ENCODE results near the gene VWF. TPM values are rescaled to one million over a fixed set of nuclear protein-coding genes. Genes with fewer than 3 reads are reported as not detected.
A peak's percentile ranks its signal among the peaks of the same experiment; 100 is the strongest.

The VWF gene
- total RNA-seq, 4 donors from 2014 or later, result 78.8 to 118 (median 101) TPM

DNA sequence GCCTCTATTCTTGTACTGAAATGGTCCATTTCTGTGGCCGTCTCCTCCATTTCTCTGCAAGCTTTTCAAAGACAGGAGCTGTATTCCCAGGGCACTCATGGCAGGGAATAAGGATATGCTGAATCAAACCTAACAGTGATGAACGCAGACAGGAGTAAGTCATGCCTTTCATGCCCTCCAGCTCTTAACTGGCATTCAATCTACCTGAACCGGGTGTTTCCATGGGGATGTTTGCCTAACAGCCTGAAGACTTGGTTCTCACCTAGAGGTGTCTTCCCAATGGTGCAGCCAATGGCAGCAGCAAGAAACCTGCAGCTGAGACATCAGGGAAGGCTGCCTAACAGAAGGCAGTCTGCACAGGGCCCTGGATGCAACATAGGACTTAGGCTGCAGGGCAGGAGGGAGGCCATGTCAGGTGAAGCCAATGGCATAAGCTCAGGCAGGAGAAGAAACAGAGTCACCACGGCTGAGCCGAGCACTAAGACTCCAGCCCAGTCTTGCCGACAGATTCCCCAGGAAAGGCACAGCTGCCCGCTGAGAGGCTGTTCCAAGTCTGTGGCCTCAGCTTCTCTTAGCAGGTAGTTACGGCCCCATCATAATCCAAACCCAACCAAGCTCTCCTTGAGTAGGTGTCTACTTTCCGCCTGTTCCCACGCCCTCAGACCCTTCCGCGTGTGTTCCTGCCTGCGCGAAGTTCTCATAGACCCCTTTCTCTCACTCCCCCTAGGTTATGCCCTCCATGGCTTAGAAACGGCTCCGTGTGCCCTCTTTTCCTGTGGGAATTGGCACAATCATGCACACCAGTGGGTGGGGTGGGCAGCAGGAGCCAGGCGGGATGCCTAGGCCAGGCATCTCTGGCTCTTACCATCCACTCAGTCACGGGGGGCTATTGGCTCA is 44.1 kb downstream of the VWF start:
- peaks cover 0 to 3% (median 0%) of the 10 kb centered on the region in 3 donors for H3K27me3 ChIP-seq
- H3K4me3 ChIP-seq, result no peak overlapping the region
- in situ Hi-C loops (cut with MboI; ENCODE audit: low sequenced_read_pairs in 4 of 4) (no loop called here), intact Hi-C loops (cut with DNase I; ENCODE audit: low total_unique reads) (no loop called here)
- H3K4me1 ChIP-seq, result peaks cover 0 to 11% of the 10 kb centered on the region in 2 donors
- peak overlapping the region in 2 of 4 donors; percentile 31 to 49 for H3K27ac ChIP-seq
- ATAC-seq, result no peak
- no peaks in the 10 kb centered on the region for H3K9me3 ChIP-seq
- no peak for DNase-seq
- no peak for TF ChIP-seq POLR2A (IDR thresholded peaks at IDR 0.05)
- TF ChIP-seq, protein P1, sequence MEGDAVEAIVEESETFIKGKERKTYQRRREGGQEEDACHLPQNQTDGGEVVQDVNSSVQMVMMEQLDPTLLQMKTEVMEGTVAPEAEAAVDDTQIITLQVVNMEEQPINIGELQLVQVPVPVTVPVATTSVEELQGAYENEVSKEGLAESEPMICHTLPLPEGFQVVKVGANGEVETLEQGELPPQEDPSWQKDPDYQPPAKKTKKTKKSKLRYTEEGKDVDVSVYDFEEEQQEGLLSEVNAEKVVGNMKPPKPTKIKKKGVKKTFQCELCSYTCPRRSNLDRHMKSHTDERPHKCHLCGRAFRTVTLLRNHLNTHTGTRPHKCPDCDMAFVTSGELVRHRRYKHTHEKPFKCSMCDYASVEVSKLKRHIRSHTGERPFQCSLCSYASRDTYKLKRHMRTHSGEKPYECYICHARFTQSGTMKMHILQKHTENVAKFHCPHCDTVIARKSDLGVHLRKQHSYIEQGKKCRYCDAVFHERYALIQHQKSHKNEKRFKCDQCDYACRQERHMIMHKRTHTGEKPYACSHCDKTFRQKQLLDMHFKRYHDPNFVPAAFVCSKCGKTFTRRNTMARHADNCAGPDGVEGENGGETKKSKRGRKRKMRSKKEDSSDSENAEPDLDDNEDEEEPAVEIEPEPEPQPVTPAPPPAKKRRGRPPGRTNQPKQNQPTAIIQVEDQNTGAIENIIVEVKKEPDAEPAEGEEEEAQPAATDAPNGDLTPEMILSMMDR (IDR thresholded peaks at IDR 0.05 in 4 of 5, conservative IDR thresholded peaks at IDR 0.05 in 1 of 5), result no peak
- no peaks in the 10 kb centered on the region for H3K36me3 ChIP-seq

DNA sequence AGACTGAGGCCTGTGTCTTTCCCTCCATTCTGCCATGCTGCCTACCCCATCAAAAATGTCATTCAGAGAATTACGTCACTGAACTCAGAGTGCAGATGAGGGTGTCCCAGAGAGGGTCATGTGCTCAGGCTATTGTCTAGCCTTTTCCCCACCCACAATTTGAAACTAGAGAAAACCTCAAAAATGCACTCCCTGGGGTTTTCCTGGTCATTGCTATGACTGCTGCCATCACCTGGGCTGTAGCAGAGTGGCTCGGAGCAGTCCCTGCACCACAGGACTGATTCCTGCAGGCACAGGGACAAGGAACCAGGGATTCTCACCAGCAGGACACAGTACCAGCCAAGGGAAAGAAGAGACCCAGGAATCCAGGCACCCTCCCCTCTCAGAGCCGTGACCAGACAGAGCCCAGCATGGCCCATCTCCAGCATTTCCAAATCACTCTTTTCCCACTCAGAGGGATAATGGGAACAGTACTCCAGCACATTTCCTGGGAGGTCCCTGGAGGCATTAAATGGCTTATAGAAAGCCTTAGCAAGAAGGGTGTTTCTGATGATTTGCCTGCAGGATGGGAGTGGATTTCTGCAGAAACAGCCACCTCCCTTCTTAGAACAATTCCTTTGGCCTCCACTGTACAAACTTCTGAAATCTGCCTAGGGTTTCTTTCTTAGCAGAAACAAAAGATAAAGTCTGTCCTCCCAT is 45.9 kb downstream of the VWF start:
- Histone ChIP-seq H3K4me1 (peaks cover 0 to 5% of the 10 kb centered on the region in 2 donors), H3K36me3 (no peaks in the 10 kb centered on the region), H3K9me3 (no peaks in the 10 kb centered on the region), H3K4me3 (no peak overlapping the region), H3K27ac (peak overlapping the region in 1 of 4 donors; percentile 26), H3K27me3 (peaks cover 0 to 7% (median 0%) of the 10 kb centered on the region in 3 donors)
- intact Hi-C loops (cut with DNase I; ENCODE audit: low total_unique reads), result no loop called here
- peak in 1 of 2 donors; percentile 6 for ATAC-seq
- no peak for TF ChIP-seq POLR2A (IDR thresholded peaks at IDR 0.05)
- TF ChIP-seq, protein P1 (IDR thresholded peaks at IDR 0.05 in 4 of 5, conservative IDR thresholded peaks at IDR 0.05 in 1 of 5), result no peak
- DNase-seq, result no peak
- in situ Hi-C loops (cut with MboI; ENCODE audit: low sequenced_read_pairs in 4 of 4), result no loop called here

GRCh38 chr12:6077692-6078083 is 46.8 kb downstream of the VWF start:
- Histone ChIP-seq H3K36me3 (no peaks in the 10 kb centered on the region), H3K27me3 (peaks cover 0 to 7% (median 3%) of the 10 kb centered on the region in 3 donors), H3K27ac (peak overlapping the region in 1 of 4 donors; percentile 26), H3K4me1 (peaks cover 0 to 5% of the 10 kb centered on the region in 2 donors), H3K9me3 (no peaks in the 10 kb centered on the region), H3K4me3 (no peak overlapping the region)
- DNase-seq (no peak), ATAC-seq (no peak)
- intact Hi-C loops (cut with DNase I; ENCODE audit: low total_unique reads), result no loop called here
- in situ Hi-C loops (cut with MboI; ENCODE audit: low sequenced_read_pairs in 4 of 4), result no loop called here
- TF ChIP-seq, protein P1 (IDR thresholded peaks at IDR 0.05 in 4 of 5, conservative IDR thresholded peaks at IDR 0.05 in 1 of 5), result no peak
- TF ChIP-seq POLR2A (IDR thresholded peaks at IDR 0.05), result no peak

DNA sequence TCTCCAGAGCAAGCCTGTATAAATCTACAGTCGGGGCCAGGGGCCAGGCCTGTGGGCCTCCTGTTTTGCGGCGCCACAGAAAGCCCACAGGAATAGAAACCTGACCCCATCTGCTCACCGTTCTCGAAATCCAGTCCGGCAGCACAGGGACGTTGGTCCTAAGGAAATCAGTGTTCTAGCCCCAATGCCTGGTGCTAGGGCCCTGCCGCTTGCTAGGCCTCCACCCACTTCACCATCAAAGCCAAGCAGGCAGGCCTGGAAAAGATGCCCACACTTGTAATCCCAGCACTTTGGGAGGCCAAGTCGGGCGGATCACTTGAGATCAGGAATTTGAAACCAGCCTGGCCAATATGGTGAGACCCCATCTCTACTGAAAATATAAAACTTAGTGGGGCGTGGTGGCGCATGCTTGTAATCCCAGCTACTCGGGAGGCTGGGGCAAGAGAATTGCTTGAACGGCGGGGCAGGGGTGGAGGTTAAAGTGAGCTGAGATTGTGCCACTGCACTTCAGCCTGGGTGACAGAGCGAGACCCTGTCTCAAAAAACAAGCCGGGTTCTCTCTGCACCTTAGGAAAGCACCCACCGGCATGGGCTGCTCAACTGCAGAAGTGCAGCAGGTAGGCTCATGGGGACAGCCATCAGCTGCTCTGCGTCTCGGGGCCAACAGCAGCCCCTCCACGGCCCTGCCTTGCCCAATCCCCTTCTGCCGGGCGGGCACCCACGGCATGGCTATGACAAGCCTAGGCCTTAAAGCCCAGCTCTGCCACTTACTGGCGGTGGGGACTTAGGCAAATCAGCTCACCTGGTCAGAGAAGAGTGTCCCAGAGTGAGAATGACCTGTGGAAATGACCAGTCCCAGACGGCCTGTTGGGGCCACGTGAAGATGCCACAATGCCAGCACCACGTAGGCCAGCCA is 47.4 kb downstream of the VWF start:
- Histone ChIP-seq H3K9me3 (no peaks in the 10 kb centered on the region), H3K27me3 (peaks cover 0 to 7% (median 4%) of the 10 kb centered on the region in 3 donors), H3K36me3 (no peaks in the 10 kb centered on the region), H3K27ac (peak overlapping the region in 1 of 4 donors; percentile 26), H3K4me3 (no peak overlapping the region), H3K4me1 (peaks cover 0 to 5% of the 10 kb centered on the region in 2 donors)
- in situ Hi-C loops (cut with MboI; ENCODE audit: low sequenced_read_pairs in 4 of 4), result no loop called here
- intact Hi-C loops (cut with DNase I; ENCODE audit: low total_unique reads), result no loop called here
- DNase-seq, result no peak
- no peak for ATAC-seq
- TF ChIP-seq, protein P1 (IDR thresholded peaks at IDR 0.05 in 4 of 5, conservative IDR thresholded peaks at IDR 0.05 in 1 of 5), result no peak
- no peak for TF ChIP-seq POLR2A (IDR thresholded peaks at IDR 0.05)

Data from gastrocnemius medialis (tissue), 4 donors.